NB4 (cell line): Measurements from ENCODE around the gene TEAD4.

ENCODE experiments used
- POLR2A ChIP-seq: IDR thresholded peaks from 2 replicates; pipeline ENCODE4 v1.6.1; 2011; ENCODE audit warnings: mild to moderate bottlenecking; ENCODE audit not compliant: insufficient read length; ENCODE audit errors: extremely low read depth
- TF ChIP-seq, protein P1 (sequence below): IDR thresholded peaks from one replicate; pipeline ENCODE4 v1.5.1; 2012; ENCODE audit warnings: low read depth, low read length

DNA sequence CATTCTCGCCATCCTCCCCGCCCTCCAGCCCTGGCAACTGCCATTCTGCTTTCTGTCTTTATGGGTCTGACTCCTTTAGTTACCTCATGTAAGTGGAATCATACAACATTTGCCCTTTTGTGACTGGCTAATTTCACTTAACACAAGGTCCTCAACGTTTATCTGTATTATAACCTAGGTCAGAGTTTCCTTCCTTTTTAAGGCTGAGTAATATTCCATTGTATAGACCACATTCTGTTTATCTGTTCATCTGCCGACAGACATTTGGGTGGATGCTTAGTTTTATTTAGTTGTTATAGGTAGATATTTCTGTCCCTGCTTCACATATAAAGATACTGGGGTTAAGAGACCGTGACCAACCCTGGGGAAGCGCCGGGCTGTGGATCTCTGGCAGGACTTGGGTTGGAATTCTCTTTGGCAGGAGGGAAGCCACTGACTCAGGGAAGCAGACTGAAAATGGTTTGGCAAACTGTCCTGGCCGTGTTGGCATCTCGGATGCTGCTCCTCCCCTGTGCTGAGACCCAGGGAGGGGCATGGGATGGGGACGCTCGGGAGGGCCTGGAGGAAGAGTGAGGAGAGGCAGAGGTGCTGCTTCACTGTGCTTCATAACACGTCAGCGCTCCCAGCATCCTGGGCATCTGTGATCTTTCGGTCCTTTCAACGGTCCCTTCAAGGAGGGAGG lies 38.9 kb downstream of the TEAD4 start:
- TF ChIP-seq, protein P1, sequence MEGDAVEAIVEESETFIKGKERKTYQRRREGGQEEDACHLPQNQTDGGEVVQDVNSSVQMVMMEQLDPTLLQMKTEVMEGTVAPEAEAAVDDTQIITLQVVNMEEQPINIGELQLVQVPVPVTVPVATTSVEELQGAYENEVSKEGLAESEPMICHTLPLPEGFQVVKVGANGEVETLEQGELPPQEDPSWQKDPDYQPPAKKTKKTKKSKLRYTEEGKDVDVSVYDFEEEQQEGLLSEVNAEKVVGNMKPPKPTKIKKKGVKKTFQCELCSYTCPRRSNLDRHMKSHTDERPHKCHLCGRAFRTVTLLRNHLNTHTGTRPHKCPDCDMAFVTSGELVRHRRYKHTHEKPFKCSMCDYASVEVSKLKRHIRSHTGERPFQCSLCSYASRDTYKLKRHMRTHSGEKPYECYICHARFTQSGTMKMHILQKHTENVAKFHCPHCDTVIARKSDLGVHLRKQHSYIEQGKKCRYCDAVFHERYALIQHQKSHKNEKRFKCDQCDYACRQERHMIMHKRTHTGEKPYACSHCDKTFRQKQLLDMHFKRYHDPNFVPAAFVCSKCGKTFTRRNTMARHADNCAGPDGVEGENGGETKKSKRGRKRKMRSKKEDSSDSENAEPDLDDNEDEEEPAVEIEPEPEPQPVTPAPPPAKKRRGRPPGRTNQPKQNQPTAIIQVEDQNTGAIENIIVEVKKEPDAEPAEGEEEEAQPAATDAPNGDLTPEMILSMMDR: no peak
- no peak for TF ChIP-seq POLR2A
